H9 (cell line): Measurements from ENCODE around the gene NEDD4L. TPM values are rescaled to one million over a fixed set of nuclear protein-coding genes. Genes with fewer than 3 reads are reported as not detected.
"Not testable (repeated sequence)": the region's sequence is repeated elsewhere in the genome, so short reads cannot be mapped to it uniquely, and the experiment has no call there.

Experiments used
- DNase-seq: peaks from one replicate; pipeline ENCODE4 v3.0.0-alpha.2; 2017
- H2AFZ ChIP-seq: one replicate; pipeline ENCODE4 v1.6.1; 2013; ENCODE audit warnings: mild to moderate bottlenecking, low read length, control low read depth, moderate library complexity
- H2AK5ac ChIP-seq: 2 replicates; pipeline ENCODE4 v1.6.1; 2013; ENCODE audit warnings: low read length, control low read depth, mixed read lengths; ENCODE audit not compliant: insufficient read length
- H2BK120ac ChIP-seq: one replicate; pipeline ENCODE4 v1.6.1; 2013; ENCODE audit warnings: low read depth, mild to moderate bottlenecking, low read length, control low read depth, inconsistent platforms; ENCODE audit not compliant: poor library complexity, severe bottlenecking
- H2BK12ac ChIP-seq: 2 replicates; pipeline ENCODE4 v1.6.1; 2013; ENCODE audit warnings: low read length, control low read depth, mixed read lengths, low read depth; ENCODE audit not compliant: insufficient read length
- H2BK15ac ChIP-seq: 2 replicates; pipeline ENCODE4 v1.6.1; 2013; ENCODE audit warnings: low read depth, low read length, control low read depth
- H2BK20ac ChIP-seq: one replicate; pipeline ENCODE4 v1.6.1; 2013; ENCODE audit warnings: low read depth, mild to moderate bottlenecking, low read length, control low read depth, inconsistent platforms; ENCODE audit not compliant: poor library complexity, severe bottlenecking
- H2BK5ac ChIP-seq: 2 replicates; pipeline ENCODE4 v1.6.1; 2013; ENCODE audit warnings: low read length, control low read depth, mixed read lengths; ENCODE audit not compliant: insufficient read length
- H3K14ac ChIP-seq: 2 replicates; pipeline ENCODE4 v1.6.1; 2013; ENCODE audit warnings: low read length, control low read depth; ENCODE audit not compliant: insufficient read depth
- H3K18ac ChIP-seq: 2 replicates; pipeline ENCODE4 v1.6.1; 2013; ENCODE audit warnings: low read depth, mild to moderate bottlenecking, mixed read lengths, low read length, control low read depth; ENCODE audit not compliant: insufficient read length
- H3K23ac ChIP-seq: 2 replicates; pipeline ENCODE4 v1.6.1; 2013; ENCODE audit warnings: low read length, control low read depth, mixed read lengths, low read depth; ENCODE audit not compliant: insufficient read length
- H3K23me2 ChIP-seq: 2 replicates; pipeline ENCODE4 v1.6.1; 2013; ENCODE audit warnings: low read depth, mild to moderate bottlenecking, mixed read lengths, low read length, control low read depth; ENCODE audit not compliant: insufficient read length, poor library complexity, severe bottlenecking
- H3K27ac ChIP-seq: 2 replicates; pipeline ENCODE4 v1.5.1; 2013; ENCODE audit warnings: low read length, control low read depth, mixed read lengths, low read depth; ENCODE audit not compliant: insufficient read length
- H3K27me3 ChIP-seq: 2 replicates; pipeline ENCODE4 v1.6.1; 2013; ENCODE audit warnings: low read length, control low read depth, inconsistent platforms; ENCODE audit not compliant: insufficient read depth
- H3K4ac ChIP-seq: 2 replicates; pipeline ENCODE4 v1.6.1; 2013; ENCODE audit warnings: low read depth, mild to moderate bottlenecking, control low read depth, inconsistent platforms, low read length, moderate library complexity
- H3K4me1 ChIP-seq: 2 replicates; pipeline ENCODE4 v1.6.1; 2013; ENCODE audit warnings: low read length, control low read depth, inconsistent platforms; ENCODE audit not compliant: insufficient read depth
- H3K4me2 ChIP-seq: 2 replicates; pipeline ENCODE4 v1.6.1; 2013; ENCODE audit warnings: low read length, control low read depth, mixed read lengths; ENCODE audit not compliant: insufficient read length, insufficient read depth
- H3K56ac ChIP-seq: 2 replicates; pipeline ENCODE4 v1.6.1; 2013; ENCODE audit warnings: low read depth, mild to moderate bottlenecking, mixed read lengths, low read length, control low read depth; ENCODE audit not compliant: insufficient read length
- H3K79me1 ChIP-seq: 2 replicates; pipeline ENCODE4 v1.6.1; 2013; ENCODE audit warnings: low read depth, mild to moderate bottlenecking, moderate library complexity, low read length, control low read depth, inconsistent platforms; ENCODE audit not compliant: insufficient read depth, poor library complexity, severe bottlenecking
- H3K79me2 ChIP-seq: 2 replicates; pipeline ENCODE4 v1.6.1; 2013; ENCODE audit warnings: low read length, control low read depth, inconsistent platforms; ENCODE audit not compliant: insufficient read depth
- H3K9ac ChIP-seq: 2 replicates; pipeline ENCODE4 v1.6.1; 2013; ENCODE audit warnings: low read length, control low read depth, mixed read lengths; ENCODE audit not compliant: insufficient read length; ENCODE audit errors: extremely low read depth
- H3K9me3 ChIP-seq: one replicate; pipeline ENCODE4 v1.6.1; 2013; ENCODE audit warnings: low read depth, low read length, inconsistent platforms; ENCODE audit not compliant: control insufficient read depth
- H3T11ph ChIP-seq: one replicate; pipeline ENCODE4 v1.6.1; 2013; ENCODE audit warnings: mild to moderate bottlenecking, low read length, control low read depth, inconsistent platforms
- H4K20me1 ChIP-seq: one replicate; pipeline ENCODE4 v1.6.1; 2013; ENCODE audit not compliant: control insufficient read depth, insufficient read length, insufficient read depth
- H4K5ac ChIP-seq: 2 replicates; pipeline ENCODE4 v1.6.1; 2013; ENCODE audit warnings: low read depth, mild to moderate bottlenecking, mixed read lengths, low read length, control low read depth; ENCODE audit not compliant: insufficient read length
- H4K8ac ChIP-seq: replicated peaks from 2 replicates; pipeline ENCODE4 v1.6.1; 2013; ENCODE audit warnings: low read length, control low read depth, mixed read lengths, low read depth; ENCODE audit not compliant: insufficient read length
- H4K91ac ChIP-seq: 2 replicates; pipeline ENCODE4 v1.6.1; 2013; ENCODE audit warnings: low read depth, mild to moderate bottlenecking, moderate library complexity, mixed read lengths, low read length, control low read depth; ENCODE audit not compliant: insufficient read length
- H3K27ac Mint-ChIP-seq, 3 experiments: 2 replicates in 2 of 3; 3 replicates in 1 of 3; pipeline ENCODE4 v1.8.0; 2020 to 2021; ENCODE audit warnings: mixed read lengths in 3 of 3, mild to moderate bottlenecking in 1 of 3, moderate library complexity in 1 of 3
- H3K27me3 Mint-ChIP-seq: 2 replicates; pipeline ENCODE4 v1.8.0; 2021; ENCODE audit warnings: low read depth, mild to moderate bottlenecking, moderate library complexity, mixed read lengths
- H3K36me3 Mint-ChIP-seq, 3 experiments: 2 replicates in 2 of 3; 3 replicates in 1 of 3; pipeline ENCODE4 v1.8.0; 2020 to 2021; ENCODE audit warnings: low read depth in 3 of 3, mixed read lengths in 3 of 3; ENCODE audit not compliant: insufficient read depth in 1 of 3
- H3K4me1 Mint-ChIP-seq, 2 experiments: 2 replicates each; pipeline ENCODE4 v1.8.0; 2020; ENCODE audit warnings: mixed read lengths in 2 of 2
- H3K4me3 Mint-ChIP-seq, 2 experiments: 2 replicates in 1 of 2; 3 replicates in 1 of 2; pipeline ENCODE4 v1.8.0; 2020 to 2021; ENCODE audit warnings: mild to moderate bottlenecking in 2 of 2, mixed read lengths in 2 of 2, moderate library complexity in 1 of 2
- H3K9me3 Mint-ChIP-seq, 2 experiments: 2 replicates in 1 of 2; 3 replicates in 1 of 2; pipeline ENCODE4 v1.8.0; 2020; ENCODE audit warnings: mild to moderate bottlenecking in 2 of 2, mixed read lengths in 2 of 2, moderate library complexity in 1 of 2
- CTCF ChIP-seq: fragments of 200-600 bp; sonication (generic); conservative IDR thresholded peaks from 3 replicates; pipeline ENCODE4 v1.8.0; 2021; ENCODE audit warnings: antibody characterized with exemption, mild to moderate bottlenecking
- WGBS: extraction: QIAGEN DNeasy Blood & Tissue Kit; methylation state at CpG from one replicate; pipeline ENCODE4 v1.1.7; 2013; ENCODE audit warnings: missing lambda C conversion rate, low lambda C conversion rate, mixed read lengths; ENCODE audit not compliant: insufficient read length; ENCODE audit errors: extremely low coverage; 5-methylcytosine and 5-hydroxymethylcytosine counted together
- total RNA-seq: library from RNA; stranded (reverse); gene quantifications from 2 replicates; pipeline ENCODE4 v1.2.1, GENCODE V29; 2021

Gene NEDD4L
- total RNA-seq, 1 experiment from 2014 or later = 76.3 TPM

GRCh38 chr18:58169472-58169871 lies 125.4 kb downstream of the NEDD4L start:
- Histone ChIP-seq H2BK20ac (no peak overlapping the region), H3T11ph (no peak overlapping the region), H2AK5ac (no peak overlapping the region), H2BK15ac (no peak overlapping the region), H3K79me2 (peaks cover 2% of the 10 kb centered on the region; the same call in 1 of the 2 replicates), H4K8ac (no peak overlapping the region), H2BK5ac (no peak overlapping the region), H3K56ac (no peak overlapping the region), H2AFZ (no peak overlapping the region), H3K4ac (no peak overlapping the region), H3K4me1 (no peaks in the 10 kb centered on the region; the same call in 1 of the 2 replicates), H4K5ac (no peak overlapping the region), H4K91ac (no peak overlapping the region), H3K27ac (no peak overlapping the region), H3K79me1 (no peaks in the 10 kb centered on the region), H3K9me3 (no peaks in the 10 kb centered on the region), H4K20me1 (no peaks in the 10 kb centered on the region), H3K27me3 (no peaks in the 10 kb centered on the region), H2BK120ac (no peak overlapping the region), H3K23ac (no peak overlapping the region), H3K18ac (no peak overlapping the region), H3K9ac (no peak overlapping the region), H2BK12ac (no peak overlapping the region), H3K23me2 (no peaks in the 10 kb centered on the region), H3K4me2 (no peak overlapping the region), H3K14ac (no peak overlapping the region)
- no peaks in the 10 kb centered on the region for H3K27me3 Mint-ChIP-seq
- WGBS = no CpG with 5 or more reads among the region's 6 CpGs
- peak overlapping the region in 1 of 3 experiments; percentile 74; a peak in 2 of 7 replicates for H3K27ac Mint-ChIP-seq
- no peak overlapping the region for H3K4me3 Mint-ChIP-seq
- H3K9me3 Mint-ChIP-seq = no peaks in the 10 kb centered on the region
- DNase-seq = no peak
- H3K4me1 Mint-ChIP-seq = peaks cover 15 to 19% of the 10 kb centered on the region in 2 experiments
- TF ChIP-seq CTCF = no peak
- peaks cover 0 to 13% (median 8%) of the 10 kb centered on the region in 3 experiments; a peak in 5 of 7 replicates for H3K36me3 Mint-ChIP-seq

GRCh38 chr18:58170036-58170435 lies 126.0 kb downstream of the NEDD4L start:
- not testable (repeated sequence) for H2BK20ac ChIP-seq, H4K20me1 ChIP-seq, H3K4ac ChIP-seq, H3K9me3 ChIP-seq, H2AFZ ChIP-seq, H3K79me2 ChIP-seq, H2BK120ac ChIP-seq, H3K14ac ChIP-seq, H3K4me3 Mint-ChIP-seq, H2BK5ac ChIP-seq, H3K27ac ChIP-seq, H2BK15ac ChIP-seq, H3K79me1 ChIP-seq, H3K27ac Mint-ChIP-seq, H2BK12ac ChIP-seq, H2AK5ac ChIP-seq, H3K23ac ChIP-seq, H3K9me3 Mint-ChIP-seq, H4K5ac ChIP-seq, H3K4me2 ChIP-seq, H3K27me3 Mint-ChIP-seq, H3T11ph ChIP-seq, H3K27me3 ChIP-seq, H3K4me1 ChIP-seq, H4K91ac ChIP-seq, DNase-seq, H3K9ac ChIP-seq, H4K8ac ChIP-seq, H3K56ac ChIP-seq, H3K18ac ChIP-seq, H3K23me2 ChIP-seq
- Mint-ChIP-seq H3K36me3 (peaks cover 0 to 13% (median 8%) of the 10 kb centered on the region in 3 experiments; a peak in 5 of 7 replicates), H3K4me1 (peaks cover 19 to 23% of the 10 kb centered on the region in 2 experiments)
- WGBS = no CpG with 5 or more reads among the region's 5 CpGs
